ENCODE data around the gene DPP9.
"Not testable (repeated sequence)": the region's sequence is repeated elsewhere in the genome, so short reads cannot be mapped to it uniquely, and the experiment has no call there.

Gene DPP9

GRCh38 chr19:4687396-4687795 is 36.2 kb downstream of the DPP9 start:
- no peak for DNase-seq (ENCODE audit: low read depth in 3 of 3)

- no peak for DNase-seq (ENCODE audit: low read depth in 3 of 3)
Observed at GRCh38 chr19:4686700-4687099, 36.9 kb downstream of the DPP9 start.

GRCh38 chr19:4684312-4685095 is 39.1 kb downstream of the DPP9 start:
- no peak for DNase-seq (ENCODE audit: low read depth in 3 of 3)

GRCh38 chr19:4682417-4683200 is 41.0 kb downstream of the DPP9 start:
- no peak for DNase-seq (ENCODE audit: low read depth in 3 of 3)

- DNase-seq (ENCODE audit: low read depth in 3 of 3), result not testable (repeated sequence)
Observed at GRCh38 chr19:4680021-4680420, 43.6 kb downstream of the DPP9 start.

- DNase-seq (ENCODE audit: low read depth in 3 of 3), result peak in 1 of 3 experiments; percentile 16
Observed at GRCh38 chr19:4678881-4679790, 44.5 kb downstream of the DPP9 start.

- no peak for DNase-seq (ENCODE audit: low read depth in 3 of 3)
Observed at GRCh38 chr19:4676955-4677731, 46.5 kb downstream of the DPP9 start.

- no peak for DNase-seq (ENCODE audit: low read depth in 3 of 3)
Observed at GRCh38 chr19:4675346-4675745, 48.3 kb downstream of the DPP9 start.

GRCh38 chr19:4673726-4674125 is 49.9 kb downstream of the DPP9 start:
- no peak for DNase-seq (ENCODE audit: low read depth in 3 of 3)

GRCh38 chr19:4673216-4673615 is 50.4 kb downstream of the DPP9 start:
- DNase-seq (ENCODE audit: low read depth in 3 of 3), result no peak

- DNase-seq (ENCODE audit: low read depth in 3 of 3), result no peak
Observed at GRCh38 chr19:4671185-4671851, 52.3 kb downstream of the DPP9 start.

- peak; percentile 87 to 93 (median 88) for DNase-seq (ENCODE audit: low read depth in 3 of 3)
Observed at GRCh38 chr19:4669723-4670480, 53.7 kb downstream of the DPP9 start, which contains the start of gene MYDGF. Gene MYDGF (minus strand): TSS chr19:4670342. CDS start chr19:4670334, 8 bp downstream.

GRCh38 chr19:4664642-4665041 is 59.0 kb downstream of the DPP9 start:
- DNase-seq (ENCODE audit: low read depth in 3 of 3), result no peak

GRCh38 chr19:4662812-4663211 is 60.8 kb downstream of the DPP9 start:
- no peak for DNase-seq (ENCODE audit: low read depth in 3 of 3)

- no peak for DNase-seq (ENCODE audit: low read depth in 3 of 3)
Observed at GRCh38 chr19:4662020-4662695, 61.5 kb downstream of the DPP9 start.

- no peak for DNase-seq (ENCODE audit: low read depth in 3 of 3)
Observed at GRCh38 chr19:4660993-4661392, 62.6 kb downstream of the DPP9 start.

- no peak for DNase-seq (ENCODE audit: low read depth in 3 of 3)
Observed at GRCh38 chr19:4660181-4660791, 63.4 kb downstream of the DPP9 start.

- DNase-seq (ENCODE audit: low read depth in 3 of 3), result no peak
Observed at GRCh38 chr19:4657835-4658234, 65.8 kb downstream of the DPP9 start.

GRCh38 chr19:4657262-4657661 is 66.4 kb downstream of the DPP9 start:
- DNase-seq (ENCODE audit: low read depth in 3 of 3), result no peak
